Gastroesophageal sphincter (tissue), 3 donors: ENCODE measurements around the gene ASGR2.
"Not testable (repeated sequence)": the region's sequence is repeated elsewhere in the genome, so short reads cannot be mapped to it uniquely, and the experiment has no call there.

Experiments used
- CTCF ChIP-seq, 4 experiments: fragments of 200-600 bp in 2 of 4; fragments of 450-650 bp in 2 of 4; sonication (generic) in 1 of 4; IDR thresholded peaks; one replicate each; pipeline ENCODE4 v1.5.1; 2017 to 2019; ENCODE audit warnings: antibody characterized with exemption in 4 of 4, mild to moderate bottlenecking in 2 of 4, moderate library complexity in 2 of 4
- POLR2A ChIP-seq, 2 donors: fragments of 450-650 bp; IDR thresholded peaks; one replicate each; pipeline ENCODE4 v1.6.1; 2017; ENCODE audit warnings: antibody characterized with exemption in 2 of 2, mild to moderate bottlenecking in 2 of 2, moderate library complexity in 1 of 2
- POLR2AphosphoS5 ChIP-seq: sonication (generic); formaldehyde crosslinking; IDR thresholded peaks from one replicate; pipeline ENCODE4 v1.6.1; 2017; ENCODE audit warnings: antibody characterized with exemption

- TF ChIP-seq POLR2A (IDR thresholded peaks at IDR 0.05); POLR2AphosphoS5; CTCF (IDR thresholded peaks at IDR 0.05): not testable (repeated sequence)
Observed at GRCh38 chr17:7091311-7092005, 23.2 kb downstream of the ASGR2 start.
